Activated CD4-positive, alpha-beta T cell treated with anti-CD3 and anti-CD28 coated beads, Interleukin-2, Interleukin-4, amounts not matched to agents 100 ng/mL and 50 ng/mL, durations not matched to agents 16 hours and 8 hours (primary cell): Measurements from ENCODE around the gene ADAMTSL3.
A peak's percentile ranks its signal among the peaks of the same experiment; 100 is the strongest.

Source experiments
- DNase-seq: peaks from one replicate; pipeline ENCODE4 v3.0.0-alpha.2; 2020; ENCODE audit warnings: low spot score

The ADAMTSL3 gene

DNA sequence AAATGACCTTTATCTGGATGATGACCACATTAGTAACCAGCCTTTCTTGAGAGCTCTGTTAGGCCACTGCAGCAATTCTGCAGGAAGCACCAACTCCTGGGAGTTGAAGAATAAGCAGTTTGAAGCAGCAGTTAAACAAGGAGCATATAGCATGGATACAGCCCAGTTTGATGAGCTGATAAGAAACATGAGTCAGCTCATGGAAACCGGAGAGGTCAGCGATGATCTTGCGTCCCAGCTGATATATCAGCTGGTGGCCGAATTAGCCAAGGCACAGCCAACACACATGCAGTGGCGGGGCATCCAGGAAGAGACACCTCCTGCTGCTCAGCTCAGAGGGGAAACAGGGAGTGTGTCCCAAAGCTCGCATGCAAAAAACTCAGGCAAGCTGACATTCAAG is 328.8 kb downstream of the ADAMTSL3 start:
- no peak for DNase-seq

DNA sequence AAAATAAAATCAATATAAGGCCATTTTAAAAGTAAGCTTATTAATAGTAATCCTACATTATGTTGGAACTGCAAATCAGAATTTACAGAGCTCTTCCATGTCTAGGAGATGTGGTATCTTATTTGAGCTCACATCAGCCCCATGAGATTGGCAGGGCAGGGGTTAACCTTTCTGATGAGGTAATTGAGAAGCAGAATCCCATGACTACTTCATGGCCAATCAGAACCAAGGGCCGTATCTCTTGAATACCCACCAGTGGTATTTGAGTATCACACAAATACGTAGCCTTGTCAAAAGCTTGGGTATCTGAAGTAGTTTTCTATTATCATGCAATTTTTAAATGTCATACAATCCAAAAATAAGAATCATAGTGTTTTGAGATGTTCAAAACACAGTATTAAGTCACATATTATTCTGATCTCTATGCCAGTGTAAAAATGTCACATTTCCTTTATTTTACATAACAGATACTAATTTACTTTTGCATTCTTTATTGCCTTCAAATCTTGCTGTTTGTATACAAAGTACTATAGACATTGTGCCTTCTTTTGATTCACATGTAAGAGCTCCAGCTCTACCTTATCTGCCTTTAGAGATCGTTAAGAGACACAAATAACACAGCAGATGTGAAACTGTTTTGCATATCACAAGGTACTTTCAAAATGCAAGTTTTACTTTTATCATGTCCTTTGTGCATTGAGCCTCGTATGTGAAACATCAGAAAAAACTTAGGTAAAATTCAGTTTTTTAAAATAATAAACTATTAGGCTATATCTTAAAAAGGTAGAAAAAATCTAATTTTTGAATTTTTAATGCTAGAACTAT is 329.9 kb downstream of the ADAMTSL3 start:
- no peak for DNase-seq

DNA sequence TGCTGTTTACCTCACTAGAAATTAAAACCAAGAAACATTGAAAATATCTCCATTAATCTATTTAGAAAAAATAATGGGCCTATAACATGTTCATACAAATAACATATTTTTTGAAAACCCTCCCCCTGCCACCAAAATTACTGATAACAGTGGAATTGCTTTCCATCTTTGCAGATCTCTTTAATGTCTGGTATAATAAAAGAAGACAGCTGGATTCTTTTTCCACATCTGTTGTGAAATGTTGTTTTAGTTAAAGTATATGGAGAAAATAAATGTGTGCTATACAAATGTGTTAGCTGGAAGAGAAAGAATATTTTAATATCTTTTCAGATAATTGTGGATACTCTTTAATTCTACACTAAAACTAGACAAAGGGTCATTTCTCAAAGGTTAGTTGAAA is 330.7 kb downstream of the ADAMTSL3 start:
- DNase-seq = no peak

DNA sequence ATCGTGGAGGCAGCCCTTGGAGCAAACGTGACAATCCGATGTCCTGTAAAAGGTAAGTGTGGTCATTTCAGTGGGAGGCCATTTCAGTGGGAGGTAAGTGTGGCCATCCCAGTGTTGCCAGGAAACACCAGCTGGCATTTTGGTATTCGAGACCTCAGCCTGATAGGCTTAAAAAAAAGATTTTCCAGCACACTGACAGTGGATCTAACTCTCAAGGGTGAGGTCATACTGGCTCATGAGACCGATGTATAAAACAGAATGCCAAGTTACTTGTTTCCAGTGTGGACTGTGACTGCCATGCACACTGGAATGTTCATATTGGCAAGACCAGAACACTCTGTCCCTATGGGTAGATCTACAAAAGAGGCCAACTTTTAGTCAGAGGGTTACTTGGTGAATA is 337.2 kb downstream of the ADAMTSL3 start:
- no peak for DNase-seq

DNA sequence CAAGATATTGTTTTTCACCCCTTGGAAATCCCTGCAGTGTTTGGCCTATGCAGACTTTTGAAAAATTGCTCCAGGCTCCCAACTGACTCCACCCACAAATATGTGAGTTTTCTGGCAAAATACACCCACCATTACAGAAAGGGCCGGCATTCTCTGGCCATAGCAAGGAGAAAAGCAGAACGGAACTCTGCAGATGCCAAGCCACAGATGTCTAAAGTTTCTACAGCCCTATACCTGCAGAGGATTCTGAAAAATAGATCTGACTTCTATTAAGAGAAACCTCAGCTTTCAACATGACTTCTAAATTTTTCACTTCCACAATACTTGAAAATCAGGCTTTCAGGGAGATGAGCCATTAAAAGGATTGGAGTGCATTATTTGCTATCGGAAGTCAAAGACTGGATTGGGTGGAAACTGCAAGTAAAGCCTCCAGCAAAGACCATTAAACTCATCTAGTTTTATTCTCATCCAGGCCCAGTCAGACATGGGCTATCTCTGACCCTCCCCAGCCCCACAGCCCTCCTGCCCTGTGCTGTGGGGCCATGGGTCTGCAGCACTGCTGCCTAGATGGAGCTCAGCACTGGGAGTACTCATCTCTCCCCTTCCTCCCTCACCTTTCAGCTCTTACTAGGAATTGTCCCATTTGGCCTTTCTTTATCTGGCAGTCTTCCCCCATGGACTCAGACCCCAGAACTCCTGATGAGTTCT is 338.6 kb downstream of the ADAMTSL3 start:
- no peak for DNase-seq

DNA sequence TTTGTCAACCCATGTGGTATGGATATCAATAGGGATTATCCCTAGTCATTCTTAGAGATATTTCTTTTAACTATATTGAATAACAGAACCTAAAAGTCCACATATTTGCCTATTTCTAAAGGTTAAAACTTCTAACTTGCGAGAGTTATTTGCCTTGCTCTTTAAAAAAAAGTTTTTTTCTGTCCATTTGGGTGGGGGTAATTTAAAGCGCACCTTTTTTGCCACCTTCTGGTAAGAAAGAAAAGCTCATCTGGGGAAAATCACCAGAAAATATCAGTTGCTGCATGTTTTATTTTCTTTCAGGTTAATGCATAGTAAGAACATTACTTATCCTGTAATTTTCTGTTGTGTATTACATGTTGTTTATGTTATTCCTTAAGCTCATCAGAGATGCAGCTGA is 339.7 kb downstream of the ADAMTSL3 start:
- no peak for DNase-seq

DNA sequence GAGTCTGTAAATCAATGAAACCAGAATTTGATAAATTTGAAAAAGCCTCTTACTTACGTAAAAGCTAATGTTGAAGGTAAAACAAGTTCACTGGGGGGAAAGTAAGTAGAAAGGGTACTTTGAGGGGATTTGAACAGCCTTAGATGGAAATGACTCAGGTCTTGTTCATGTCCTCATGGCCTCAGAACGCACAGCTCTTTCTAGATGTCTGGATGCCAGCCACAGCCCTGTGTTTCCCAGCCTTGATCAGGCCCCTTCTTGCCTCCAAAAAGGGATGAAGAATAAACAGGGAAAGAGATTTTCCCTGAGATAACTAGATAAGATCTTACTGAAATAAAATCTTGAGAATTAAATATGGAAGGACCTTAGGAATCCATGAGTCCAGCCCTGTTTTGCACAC is 344.6 kb downstream of the ADAMTSL3 start:
- no peak for DNase-seq

DNA sequence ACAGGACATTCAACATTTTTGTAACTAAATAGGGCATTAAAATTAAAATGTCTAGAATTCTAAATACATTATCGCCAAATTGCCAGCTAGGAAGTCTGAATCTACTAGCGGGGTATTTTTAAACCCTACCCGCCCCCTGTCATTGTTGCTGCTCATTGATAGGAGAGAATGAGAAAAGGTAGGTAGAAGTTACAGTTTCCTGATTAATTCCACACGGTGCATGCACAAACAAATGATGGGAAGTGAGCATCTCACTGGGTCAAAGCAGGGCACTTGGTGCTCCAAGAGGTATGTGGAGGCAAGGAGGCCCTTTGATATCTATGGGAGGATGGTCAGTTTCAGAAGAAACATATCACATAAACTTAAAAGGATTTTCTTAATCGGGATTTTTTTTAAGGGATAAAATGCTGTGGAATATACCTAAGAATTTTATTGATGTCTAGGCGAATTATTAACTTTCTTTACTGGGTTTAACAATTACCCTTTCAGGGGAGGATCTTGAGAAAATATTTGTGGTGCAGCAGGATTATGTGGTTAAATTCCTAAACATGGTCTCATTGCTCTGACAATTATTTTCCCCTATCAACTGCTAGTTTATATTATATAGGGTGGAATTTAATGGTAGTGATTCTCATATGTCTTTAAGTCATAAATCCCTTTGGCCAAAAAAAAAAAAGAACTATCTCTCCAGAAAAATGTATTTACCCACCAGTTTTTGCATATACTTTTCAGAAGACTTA is 345.6 kb downstream of the ADAMTSL3 start:
- DNase-seq = no peak

DNA sequence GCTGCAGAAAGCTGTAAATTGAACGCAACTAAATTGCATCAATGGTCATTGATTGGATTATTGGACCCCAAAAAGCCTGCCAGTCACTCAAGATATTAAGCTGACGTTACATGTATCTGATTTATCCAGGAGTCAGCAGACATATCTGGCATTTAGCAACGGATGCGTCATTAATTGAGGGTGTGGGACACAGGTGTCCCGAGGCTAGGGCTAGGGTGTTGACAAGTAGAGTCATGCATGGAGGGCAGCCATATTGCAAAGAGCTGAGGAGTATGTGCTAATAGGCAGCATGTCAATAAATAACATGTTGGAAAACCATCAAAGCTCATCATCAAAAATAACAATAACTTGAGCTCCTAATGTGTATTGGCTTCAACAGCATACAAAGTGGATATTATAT is 347.1 kb downstream of the ADAMTSL3 start:
- DNase-seq = no peak

DNA sequence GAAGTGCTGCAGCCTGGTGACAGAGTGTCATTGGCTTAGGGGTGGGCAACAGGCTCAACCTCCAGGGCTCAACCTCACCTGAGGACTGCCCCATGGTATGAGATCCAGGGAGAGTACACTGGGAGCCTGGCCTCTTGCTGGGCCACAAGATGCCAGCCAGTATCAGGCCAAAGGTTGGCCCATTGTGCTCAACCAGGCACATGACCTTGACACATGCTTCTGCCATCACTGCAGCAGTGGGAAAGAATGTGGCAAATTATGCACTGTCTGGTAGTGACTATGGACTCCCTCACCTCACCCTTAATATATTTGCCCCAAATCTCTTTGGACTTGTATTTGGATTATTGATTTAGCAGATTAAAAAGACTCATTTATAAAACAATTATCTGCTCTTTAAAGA is 347.7 kb downstream of the ADAMTSL3 start:
- DNase-seq = no peak

DNA sequence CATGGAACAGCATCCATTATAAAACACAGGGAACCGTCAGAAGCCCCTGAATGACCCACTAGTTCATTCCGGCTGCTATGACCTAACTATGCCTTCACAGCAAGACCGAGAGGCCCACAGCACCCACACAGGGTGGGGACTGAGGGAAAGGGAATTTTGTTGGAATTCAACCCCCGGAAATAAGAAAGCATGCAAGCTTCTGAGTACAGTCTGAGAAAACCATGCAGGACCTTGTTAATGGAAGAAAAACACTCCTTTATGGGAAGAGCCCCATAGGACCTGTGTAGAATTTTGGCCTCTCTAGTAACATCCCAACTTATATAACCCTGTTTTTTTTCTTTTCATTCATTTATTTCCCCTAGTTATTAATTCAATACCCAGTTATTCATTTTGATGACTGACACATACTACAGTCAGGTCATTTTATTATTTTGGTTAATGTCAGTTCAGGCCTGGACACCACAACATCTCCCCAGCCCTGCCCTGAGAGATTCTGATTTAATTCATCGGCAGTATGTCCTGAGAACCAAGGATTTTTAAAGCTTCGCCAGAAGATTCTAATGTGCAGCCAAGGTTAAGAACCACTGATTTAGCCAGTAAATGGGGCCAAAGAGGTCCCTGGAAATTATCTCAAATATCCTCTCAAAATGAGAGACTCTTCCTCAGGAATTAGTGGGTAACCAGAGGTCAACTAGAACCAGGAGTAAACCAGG is 350.0 kb downstream of the ADAMTSL3 start:
- no peak for DNase-seq

DNA sequence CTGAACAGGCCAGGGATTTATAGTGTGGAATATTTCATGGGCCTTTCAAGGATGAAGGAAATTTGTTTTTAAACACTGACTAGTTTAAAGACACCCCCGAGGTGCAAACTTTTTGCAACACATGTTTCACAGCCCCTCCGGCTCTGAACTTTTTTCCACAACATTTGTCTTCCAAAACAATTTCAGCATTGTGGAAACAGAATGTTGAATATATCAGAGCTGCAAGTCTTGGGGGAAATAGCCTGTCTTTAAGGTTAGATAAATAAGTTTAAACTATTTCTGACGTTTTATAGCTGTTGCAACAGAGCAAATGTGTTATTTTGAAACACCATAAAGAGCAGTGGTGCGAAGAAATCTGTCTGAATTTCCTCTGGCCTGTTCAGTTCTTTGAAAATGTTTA is 352.5 kb downstream of the ADAMTSL3 start:
- no peak for DNase-seq

DNA sequence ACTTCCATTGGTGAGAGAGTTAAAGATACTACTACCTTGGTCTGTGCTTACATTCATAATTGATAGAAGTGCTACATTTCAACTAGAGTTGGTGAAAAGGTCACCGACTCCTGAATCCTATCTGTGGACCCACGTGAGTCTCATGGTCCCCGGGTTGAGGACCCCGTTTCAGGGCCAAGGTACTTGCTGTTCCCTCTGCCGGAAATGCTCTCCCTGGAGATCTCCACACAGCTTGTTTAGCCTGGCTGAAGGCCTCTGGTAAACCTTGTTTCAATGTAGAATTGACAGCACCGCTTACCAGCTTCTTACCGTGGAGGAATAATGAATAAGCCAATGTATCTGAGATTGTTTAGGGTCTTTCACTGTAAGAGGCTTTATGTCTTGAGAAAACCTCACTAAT is 355.7 kb downstream of the ADAMTSL3 start:
- no peak for DNase-seq

DNA sequence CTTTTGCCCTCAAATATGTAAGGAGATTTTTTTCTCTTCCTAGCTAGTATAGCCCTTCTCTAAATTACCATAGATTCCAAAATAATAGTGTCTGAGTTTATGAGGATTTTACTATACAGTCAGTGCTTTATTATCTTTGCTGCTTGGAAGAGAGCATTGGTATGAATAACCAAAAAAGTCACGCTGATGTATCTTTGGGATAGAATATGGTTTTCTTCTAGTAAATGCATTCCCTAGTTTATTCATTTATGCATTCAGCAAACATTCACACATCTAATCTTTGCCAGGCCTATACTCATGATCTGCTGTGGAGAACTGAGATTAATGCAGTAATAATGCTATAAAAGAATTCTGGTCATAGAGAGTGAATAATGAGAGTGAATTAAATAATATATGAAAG is 356.3 kb downstream of the ADAMTSL3 start:
- DNase-seq = no peak

DNA sequence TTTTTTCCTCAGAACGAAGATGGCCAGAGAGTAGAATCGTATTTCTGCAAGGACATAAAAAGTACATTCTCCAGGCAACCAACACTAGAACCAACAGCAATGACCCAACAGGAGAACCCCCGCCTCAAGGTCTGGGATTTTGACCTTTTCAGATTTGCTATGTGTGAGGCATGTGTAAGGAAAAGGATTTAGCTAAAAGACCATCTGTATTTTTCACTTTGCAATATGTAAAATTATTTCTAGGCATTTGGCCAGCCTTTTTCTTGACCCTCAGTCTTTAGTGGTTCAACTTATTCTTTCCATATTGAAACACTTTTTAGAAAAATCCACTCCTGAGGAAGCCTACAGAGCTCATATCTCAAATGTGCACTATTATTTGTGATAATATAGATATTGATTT is 362.4 kb downstream of the ADAMTSL3 start:
- no peak for DNase-seq

DNA sequence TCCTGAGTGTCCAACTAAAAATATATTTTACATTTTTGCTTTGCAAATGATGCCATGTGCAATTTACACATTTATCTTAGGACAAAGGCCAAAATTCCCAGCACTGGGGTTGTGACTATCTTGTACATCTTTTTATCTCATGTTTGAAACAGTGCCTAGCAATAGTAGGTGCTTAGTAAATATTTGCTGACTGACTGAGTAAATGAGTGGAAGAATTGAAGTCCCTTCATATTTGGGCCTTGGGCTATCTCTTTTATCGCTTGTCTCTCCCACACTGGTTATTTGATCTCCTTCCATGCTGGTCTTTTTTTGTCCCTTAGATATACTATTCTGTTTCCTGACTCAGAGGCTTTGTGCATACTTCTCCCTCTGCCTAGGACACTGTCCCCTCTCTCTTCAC is 368.6 kb downstream of the ADAMTSL3 start:
- DNase-seq = no peak

DNA sequence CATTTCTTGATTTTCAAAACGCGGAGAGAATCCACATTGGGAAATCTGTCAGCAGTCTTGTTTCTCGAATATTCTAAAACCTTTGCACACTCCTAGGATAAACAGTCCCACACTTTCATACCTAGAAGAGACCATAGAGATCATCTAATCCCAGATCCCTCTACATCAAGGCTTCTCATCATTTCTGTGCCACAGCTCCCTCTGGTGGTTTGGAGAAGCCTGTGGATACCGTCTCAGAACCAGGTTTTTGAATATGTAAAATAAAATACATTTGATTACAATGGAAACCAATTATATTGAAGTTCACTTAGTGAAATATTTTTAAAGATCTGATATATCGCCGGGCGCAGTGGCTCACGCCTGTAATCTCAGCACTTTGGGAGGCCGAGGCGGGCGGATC is 369.7 kb downstream of the ADAMTSL3 start:
- DNase-seq = peak; percentile 46

DNA sequence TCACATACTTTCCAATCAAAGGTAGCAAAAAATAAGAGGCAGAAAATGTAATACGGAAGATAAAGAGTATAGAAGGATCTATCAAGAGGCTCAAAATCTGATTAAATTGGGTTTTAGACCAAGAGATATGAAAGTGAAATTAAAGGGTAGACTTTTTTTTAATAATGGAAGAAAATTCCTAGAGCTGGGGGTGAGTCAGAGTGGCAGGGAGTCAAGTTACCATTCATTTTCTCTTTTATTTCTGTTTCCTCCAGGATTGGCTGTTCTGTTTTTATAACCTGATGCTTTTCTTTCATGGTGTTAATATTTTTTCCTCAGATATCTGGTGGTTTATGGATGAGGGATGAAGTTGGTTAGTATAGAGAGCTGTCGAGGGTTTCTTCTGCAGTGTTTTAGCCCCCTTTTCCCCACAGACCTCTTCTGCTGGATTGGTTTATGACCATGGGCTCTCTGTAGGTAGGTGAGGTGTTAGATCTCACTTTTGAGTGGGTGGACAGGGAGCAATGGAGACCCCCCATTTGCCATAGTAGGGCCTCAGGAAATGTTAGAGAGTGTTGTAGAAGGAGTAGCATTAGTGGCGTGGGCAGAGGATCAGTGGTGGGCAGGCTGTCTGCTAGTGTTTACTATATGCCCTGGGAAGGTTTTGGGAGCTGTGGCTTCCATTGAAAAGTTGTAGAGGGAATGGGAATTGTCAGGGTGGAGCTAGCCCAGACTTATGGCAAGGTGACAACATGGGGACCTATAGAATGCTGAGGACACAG is 380.1 kb downstream of the ADAMTSL3 start:
- DNase-seq = no peak

DNA sequence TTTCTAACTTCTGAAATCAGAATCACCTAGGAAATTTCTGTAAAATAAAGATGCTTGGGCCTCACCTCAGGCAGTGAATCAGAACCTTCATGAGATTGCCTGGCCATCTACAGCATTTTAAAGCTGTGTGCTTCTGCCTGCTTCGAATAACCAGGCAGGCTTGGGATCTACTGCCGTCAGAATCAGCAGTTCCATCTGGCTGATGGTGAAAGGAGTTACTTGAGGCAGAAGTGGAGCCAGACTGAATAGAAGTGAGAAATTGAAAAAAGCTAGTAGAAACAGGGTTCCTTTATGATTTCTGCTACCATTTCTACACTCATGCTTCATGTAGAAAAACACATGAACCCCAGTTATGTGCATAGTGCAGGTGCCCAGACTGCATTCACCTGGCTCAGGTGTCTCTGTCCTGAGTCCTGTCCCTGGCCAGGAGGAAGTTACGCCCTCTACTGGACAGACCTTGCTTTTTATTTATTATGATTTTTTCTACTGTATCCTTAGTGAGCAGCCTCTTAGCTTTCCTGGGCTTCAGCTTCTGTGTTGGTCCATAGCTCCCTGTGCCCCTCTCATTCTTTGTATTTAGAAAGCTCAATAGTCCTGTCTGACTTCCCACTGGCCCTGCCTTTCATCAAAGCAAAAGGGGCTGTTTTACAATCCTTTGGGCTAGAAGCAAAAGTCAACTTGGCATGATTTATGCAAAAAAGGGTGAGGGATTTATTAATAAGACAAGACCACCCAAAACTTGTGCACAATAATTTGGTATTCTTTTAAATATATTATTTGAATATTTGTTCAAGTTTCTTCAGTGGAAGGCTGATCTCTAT is 380.9 kb downstream of the ADAMTSL3 start:
- DNase-seq = peak; percentile 9

DNA sequence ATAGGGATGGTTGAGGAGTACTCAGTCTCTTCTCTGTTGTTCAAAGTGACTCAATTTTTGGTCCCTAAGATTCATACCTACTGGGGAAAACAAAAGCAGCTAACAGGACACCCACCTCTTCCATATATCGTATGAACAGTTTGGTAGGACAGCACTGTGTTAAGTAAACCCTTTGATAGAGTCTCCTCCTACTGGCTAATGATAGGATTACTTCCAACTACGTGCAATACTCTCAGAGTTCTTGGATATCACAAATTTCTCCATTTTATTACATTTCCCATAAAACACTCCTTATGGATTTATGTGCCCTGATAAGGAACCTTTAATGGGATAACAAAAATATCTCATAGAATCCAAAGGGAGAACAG is 381.5 kb downstream of the ADAMTSL3 start:
- no peak for DNase-seq

DNA sequence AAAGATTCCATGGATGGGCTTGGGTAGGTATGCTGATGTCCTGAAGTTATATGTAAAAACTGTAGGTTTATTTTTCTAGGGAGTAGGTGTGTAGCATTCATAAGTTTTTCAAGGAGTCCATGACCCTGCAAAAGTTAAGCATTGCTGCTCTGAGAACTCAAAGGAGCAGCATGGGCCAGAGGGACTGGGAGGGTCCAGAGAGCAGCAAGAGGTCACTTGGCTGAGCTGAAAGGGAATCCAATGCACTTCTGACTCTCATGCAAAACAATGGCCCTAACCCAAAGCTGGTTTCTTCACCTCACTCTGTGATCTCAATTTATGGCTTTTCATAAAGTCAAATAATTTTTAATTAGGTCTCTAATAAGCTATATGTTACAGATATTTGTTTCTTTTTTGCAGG is 383.4 kb downstream of the ADAMTSL3 start:
- DNase-seq = no peak
